CD14-positive monocyte (primary cell): Measurements from ENCODE around the gene DOCK1. TPM values are rescaled to one million over a fixed set of nuclear protein-coding genes. Genes with fewer than 3 reads are reported as not detected.

Source experiments
- DNase-seq, 3 donors: peaks; one replicate each; pipeline ENCODE4 v3.0.0-alpha.2; 2011 to 2022
- H2AFZ ChIP-seq: 2 replicates; pipeline ENCODE4 v1.6.0; 2012; ENCODE audit warnings: mild to moderate bottlenecking, low read depth, low read length, inconsistent platforms; ENCODE audit not compliant: insufficient read depth, poor library complexity, severe bottlenecking
- H3K27ac ChIP-seq, 2 donors: 1 replicate in 1 of 2; 2 replicates in 1 of 2; pipeline ENCODE4 v1.5.1; 2012 to 2013; ENCODE audit warnings: low read length in 2 of 2, control low read depth in 1 of 2, inconsistent platforms in 1 of 2, low read depth in 1 of 2, mild to moderate bottlenecking in 1 of 2
- H3K27me3 ChIP-seq, 2 donors: one replicate each; pipeline versions ENCODE4 v1.6.0 to v1.6.1; 2011 to 2013; ENCODE audit warnings: low read length in 2 of 2; ENCODE audit not compliant: control insufficient read depth in 2 of 2, insufficient read depth in 2 of 2
- H3K36me3 ChIP-seq, 2 donors: replicated peaks in 1 of 2; 1 replicate in 1 of 2; 2 replicates in 1 of 2; pipeline versions ENCODE4 v1.5.1 to v1.6.1; 2012 to 2013; ENCODE audit warnings: low read length in 2 of 2, control low read depth in 1 of 2, inconsistent platforms in 1 of 2, mild to moderate bottlenecking in 1 of 2; ENCODE audit not compliant: insufficient read depth in 2 of 2, control insufficient read depth in 1 of 2
- H3K4me1 ChIP-seq, 2 donors: 1 replicate in 1 of 2; 2 replicates in 1 of 2; pipeline versions ENCODE4 v1.5.1 to v1.6.1; 2012 to 2013; ENCODE audit warnings: low read length in 2 of 2, control low read depth in 1 of 2, inconsistent platforms in 1 of 2, mild to moderate bottlenecking in 1 of 2, moderate library complexity in 1 of 2; ENCODE audit not compliant: insufficient read depth in 2 of 2, control insufficient read depth in 1 of 2
- H3K4me2 ChIP-seq: replicated peaks from 2 replicates; pipeline ENCODE3; 2012; ENCODE audit warnings: low read length, moderate library complexity, mild to moderate bottlenecking; ENCODE audit not compliant: poor library complexity, severe bottlenecking; ENCODE audit errors: extremely low read depth
- H3K4me3 ChIP-seq, 3 experiments: fragments of 200-600 bp in 1 of 3; sonication (generic) in 1 of 3; replicated peaks in 1 of 3; 1 replicate in 2 of 3; 2 replicates in 1 of 3; pipeline ENCODE4 v1.5.1; 2011 to 2013; ENCODE audit warnings: low read length in 3 of 3, mild to moderate bottlenecking in 3 of 3, control low read depth in 2 of 3, low read depth in 2 of 3, inconsistent platforms in 1 of 3, moderate library complexity in 1 of 3
- H3K79me2 ChIP-seq: 2 replicates; pipeline ENCODE4 v1.6.0; 2012; ENCODE audit warnings: mild to moderate bottlenecking, control low read depth, inconsistent platforms, low read length, moderate library complexity; ENCODE audit not compliant: insufficient read depth
- H3K9ac ChIP-seq: 2 replicates; pipeline ENCODE4 v1.6.0; 2017; ENCODE audit warnings: low read length, mild to moderate bottlenecking; ENCODE audit not compliant: insufficient read depth, poor library complexity, severe bottlenecking
- H3K9me3 ChIP-seq, 2 donors: replicated peaks in 1 of 2; 1 replicate in 1 of 2; 2 replicates in 1 of 2; pipeline versions ENCODE4 v1.5.1 to v1.6.1; 2012 to 2013; ENCODE audit warnings: low read length in 2 of 2, control low read depth in 1 of 2; ENCODE audit not compliant: control insufficient read depth in 1 of 2, insufficient read depth in 1 of 2
- H4K20me1 ChIP-seq: 2 replicates; pipeline ENCODE4 v1.6.0; 2012; ENCODE audit warnings: mild to moderate bottlenecking, low read length, control low read depth, moderate library complexity; ENCODE audit not compliant: insufficient read depth
- H3K27ac Mint-ChIP-seq, 7 donors: one replicate each; pipeline ENCODE4 v1.8.0; 2020; ENCODE audit warnings: mild to moderate bottlenecking in 7 of 7, mixed read lengths in 7 of 7, moderate library complexity in 6 of 7, inconsistent platforms in 2 of 7
- H3K27me3 Mint-ChIP-seq, 3 donors: one replicate each; pipeline ENCODE4 v1.8.0; 2021 to 2022; ENCODE audit warnings: low read depth in 3 of 3, mild to moderate bottlenecking in 3 of 3, mixed read lengths in 3 of 3, moderate library complexity in 3 of 3, inconsistent platforms in 1 of 3
- H3K36me3 Mint-ChIP-seq, 2 donors: one replicate each; pipeline ENCODE4 v1.8.0; 2020; ENCODE audit warnings: mixed read lengths in 2 of 2, inconsistent platforms in 1 of 2, mild to moderate bottlenecking in 1 of 2
- H3K4me1 Mint-ChIP-seq: one replicate; pipeline ENCODE4 v1.8.0; 2020; ENCODE audit warnings: mild to moderate bottlenecking, mixed read lengths
- H3K4me3 Mint-ChIP-seq, 2 donors: one replicate each; pipeline ENCODE4 v1.8.0; 2020; ENCODE audit warnings: mild to moderate bottlenecking in 2 of 2, mixed read lengths in 2 of 2, moderate library complexity in 1 of 2
- H3K9me3 Mint-ChIP-seq, 7 donors: one replicate each; pipeline ENCODE4 v1.8.0; 2020 to 2022; ENCODE audit warnings: mixed read lengths in 7 of 7, mild to moderate bottlenecking in 6 of 7, moderate library complexity in 6 of 7, inconsistent platforms in 2 of 7
- CTCF ChIP-seq: fragments of 200-600 bp; IDR thresholded peaks from one replicate; pipeline ENCODE4 v1.8.0; 2022; ENCODE audit warnings: antibody characterized with exemption, mild to moderate bottlenecking
- WGBS: methylation state at CpG from one replicate; pipeline ENCODE4 v1.1.5; 2013; ENCODE audit warnings: missing lambda C conversion rate; ENCODE audit not compliant: insufficient coverage; 5-methylcytosine and 5-hydroxymethylcytosine counted together
- intact Hi-C, 2 donors: fragments of 100-400 bp; cut with micrococcal nuclease; formaldehyde crosslinking; loops; one replicate each; pipeline versions ENCODE4 v1.15.0 to v1.15.1; 2023
- polyA plus RNA-seq, 3 donors: library from polyadenylated mRNA; depleted of rRNA in 1 of 3; unstranded in 2 of 3; stranded (reverse) in 1 of 3; fragments of 300-500 nt in 2 of 3; fragments of >200 nt in 1 of 3; fragmentation: Illumina TruSeq in 2 of 3; gene quantifications; 1 replicate in 2 of 3; 2 replicates in 1 of 3; pipeline ENCODE4 v1.2.3, GENCODE V29; 2012 to 2021

The DOCK1 gene
- polyA plus RNA-seq, 3 donors = 0.31 to 0.35 TPM; not detected in 1

- no peaks in the 10 kb centered on the region for H3K9me3 ChIP-seq
- no peak for TF ChIP-seq CTCF
Observed at GRCh38 chr10:127210936-127211466, 305.8 kb downstream of the DOCK1 start.

DNA sequence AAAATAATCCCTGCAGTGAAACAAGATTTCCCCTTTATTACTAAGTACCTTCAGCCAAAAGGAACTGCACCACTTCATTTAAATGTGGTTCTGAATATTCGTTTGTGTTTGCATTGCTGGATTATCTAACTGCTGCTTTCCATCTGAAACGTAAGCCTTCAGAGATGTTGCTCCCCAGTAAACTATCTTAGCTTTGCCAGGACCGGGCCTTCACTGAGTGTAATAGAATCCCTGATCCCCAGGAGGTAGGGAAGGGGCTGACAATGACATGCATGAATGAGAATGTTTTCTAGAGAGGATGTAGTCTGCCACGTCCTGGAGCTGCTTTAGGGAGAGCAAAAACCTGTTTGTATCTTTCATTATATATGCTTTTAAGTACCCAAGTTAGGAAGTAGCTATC lies 310.6 kb downstream of the DOCK1 start:
- Histone ChIP-seq H3K9ac (no peak overlapping the region), H3K27ac (no peak overlapping the region), H3K27me3 (no peaks in the 10 kb centered on the region), H3K4me2 (no peak overlapping the region), H3K79me2 (no peaks in the 10 kb centered on the region), H3K36me3 (no peaks in the 10 kb centered on the region), H3K9me3 (peaks cover 0 to 2% of the 10 kb centered on the region in 2 donors), H3K4me3 (no peak overlapping the region), H2AFZ (no peak overlapping the region), H3K4me1 (no peaks in the 10 kb centered on the region), H4K20me1 (no peaks in the 10 kb centered on the region)
- DNase-seq = no peak
- Mint-ChIP-seq H3K4me3 (no peak overlapping the region), H3K4me1 (no peaks in the 10 kb centered on the region), H3K27me3 (no peaks in the 10 kb centered on the region), H3K36me3 (no peaks in the 10 kb centered on the region), H3K9me3 (peaks cover 2 to 7% (median 4%) of the 10 kb centered on the region in 7 donors), H3K27ac (no peak overlapping the region)
- no peak for TF ChIP-seq CTCF
- intact Hi-C loops = no loop called here
- WGBS = no CpG with 5 or more reads among the region's 4 CpGs

More at GRCh38 chr10:127210936-127211466, 305.8 kb downstream of the DOCK1 start:
- no peaks in the 10 kb centered on the region for H3K27me3 Mint-ChIP-seq
- H3K36me3 ChIP-seq = no peaks in the 10 kb centered on the region
- H3K4me3 Mint-ChIP-seq = no peak overlapping the region
- H3K27ac ChIP-seq = no peak overlapping the region
- intact Hi-C loops = no loop called here
- no peaks in the 10 kb centered on the region for H4K20me1 ChIP-seq
- DNase-seq = no peak
- no peak overlapping the region for H2AFZ ChIP-seq
- H3K79me2 ChIP-seq = no peaks in the 10 kb centered on the region
- no peaks in the 10 kb centered on the region for H3K4me1 Mint-ChIP-seq
- H3K27me3 ChIP-seq = no peaks in the 10 kb centered on the region
- no peak overlapping the region for H3K4me3 ChIP-seq
- WGBS = 48% methylated on average over 2 of the region's 7 CpGs
- no peak overlapping the region for H3K4me2 ChIP-seq
- no peak overlapping the region for H3K9ac ChIP-seq
- H3K9me3 Mint-ChIP-seq = peaks cover 0 to 4% (median 0%) of the 10 kb centered on the region in 7 donors
- H3K27ac Mint-ChIP-seq = no peak overlapping the region
- H3K4me1 ChIP-seq = no peaks in the 10 kb centered on the region
- H3K36me3 Mint-ChIP-seq = no peaks in the 10 kb centered on the region
